Fibroblast of mammary gland (primary cell): Measurements from ENCODE around the gene TMEM126B.

ENCODE experiments used
- DNase-seq: peaks from one replicate; pipeline ENCODE4 v3.0.0-alpha.2; 2010; ENCODE audit warnings: low read depth
- H3K4me3 ChIP-seq: 2 replicates; pipeline ENCODE4 v1.5.1; 2011; ENCODE audit warnings: low read depth, mild to moderate bottlenecking, low read length, moderate library complexity; ENCODE audit not compliant: control insufficient read depth
- TF ChIP-seq, protein P1 (sequence below): conservative IDR thresholded peaks from 2 replicates; pipeline ENCODE4 v1.5.1; 2011; ENCODE audit warnings: low read depth, low read length, inconsistent platforms; ENCODE audit not compliant: control insufficient read depth, insufficient read depth

The TMEM126B gene

DNA sequence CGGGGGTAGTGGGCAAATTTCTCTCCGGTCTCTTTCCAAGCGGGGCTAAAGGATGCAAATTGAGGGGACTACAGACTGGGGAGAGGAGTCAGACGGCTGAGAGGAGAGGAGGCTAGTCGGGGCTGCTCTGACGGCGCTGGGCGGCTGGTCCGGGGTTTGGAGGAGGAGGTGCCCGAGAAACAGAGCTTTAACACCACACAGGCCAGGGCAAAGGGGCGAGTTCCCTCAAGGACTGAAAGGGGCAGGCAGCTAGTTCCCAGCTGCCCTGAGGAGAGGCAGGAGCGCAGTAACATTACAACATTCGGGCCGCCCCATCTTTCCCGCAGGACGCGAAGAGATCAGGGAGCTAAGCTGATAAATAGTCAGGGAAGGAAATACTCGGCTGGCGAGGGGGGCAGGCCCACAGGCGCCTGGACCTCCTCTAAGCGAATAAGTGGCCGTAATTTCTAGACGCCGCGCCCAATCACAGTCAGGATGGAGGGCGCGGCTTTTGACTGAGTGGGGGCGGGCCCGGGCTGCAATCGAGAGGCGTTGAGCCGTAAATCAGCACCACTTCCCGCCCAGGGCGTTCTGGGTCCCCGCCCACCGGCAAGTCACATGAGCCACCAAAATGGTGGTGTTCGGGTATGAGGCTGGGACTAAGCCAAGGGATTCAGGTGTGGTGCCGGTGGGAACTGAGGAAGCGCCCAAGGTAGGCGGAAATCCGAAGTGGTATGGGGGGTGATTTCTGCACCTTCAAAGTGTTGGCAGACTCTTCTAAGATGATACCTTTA lies at the start of gene TMEM126B:
Gene TMEM126B (plus strand): TSS at position 596 of the 773 bp plus-strand sequence. CDS start 15 bp downstream, at position 611.
- peak; percentile 93 for DNase-seq
- H3K4me3 ChIP-seq, result peak within 1 kb of the TSS; percentile 86
- TF ChIP-seq, protein P1, sequence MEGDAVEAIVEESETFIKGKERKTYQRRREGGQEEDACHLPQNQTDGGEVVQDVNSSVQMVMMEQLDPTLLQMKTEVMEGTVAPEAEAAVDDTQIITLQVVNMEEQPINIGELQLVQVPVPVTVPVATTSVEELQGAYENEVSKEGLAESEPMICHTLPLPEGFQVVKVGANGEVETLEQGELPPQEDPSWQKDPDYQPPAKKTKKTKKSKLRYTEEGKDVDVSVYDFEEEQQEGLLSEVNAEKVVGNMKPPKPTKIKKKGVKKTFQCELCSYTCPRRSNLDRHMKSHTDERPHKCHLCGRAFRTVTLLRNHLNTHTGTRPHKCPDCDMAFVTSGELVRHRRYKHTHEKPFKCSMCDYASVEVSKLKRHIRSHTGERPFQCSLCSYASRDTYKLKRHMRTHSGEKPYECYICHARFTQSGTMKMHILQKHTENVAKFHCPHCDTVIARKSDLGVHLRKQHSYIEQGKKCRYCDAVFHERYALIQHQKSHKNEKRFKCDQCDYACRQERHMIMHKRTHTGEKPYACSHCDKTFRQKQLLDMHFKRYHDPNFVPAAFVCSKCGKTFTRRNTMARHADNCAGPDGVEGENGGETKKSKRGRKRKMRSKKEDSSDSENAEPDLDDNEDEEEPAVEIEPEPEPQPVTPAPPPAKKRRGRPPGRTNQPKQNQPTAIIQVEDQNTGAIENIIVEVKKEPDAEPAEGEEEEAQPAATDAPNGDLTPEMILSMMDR, result no peak

DNA sequence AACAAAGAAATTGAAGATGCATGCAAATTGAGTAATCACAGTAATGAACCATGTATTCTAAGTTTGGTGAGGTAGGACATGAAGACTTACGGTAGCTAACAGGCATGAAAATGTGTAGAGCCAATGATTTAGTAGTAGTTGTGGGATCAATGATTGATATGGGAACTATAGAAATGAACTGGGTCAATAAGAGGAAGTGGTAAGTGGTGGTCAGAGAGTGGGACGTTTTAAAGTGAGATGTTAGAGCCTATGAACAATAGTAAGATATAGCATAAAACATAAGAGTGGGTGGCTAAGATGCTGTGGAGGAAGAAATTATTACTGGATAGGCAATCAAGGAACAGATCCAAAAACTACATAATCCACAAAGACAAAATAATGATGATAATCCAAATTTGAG lies 46.3 kb upstream of the TMEM126B start:
- no peak for DNase-seq
- no peak overlapping the region for H3K4me3 ChIP-seq
- TF ChIP-seq, protein P1, result no peak

DNA sequence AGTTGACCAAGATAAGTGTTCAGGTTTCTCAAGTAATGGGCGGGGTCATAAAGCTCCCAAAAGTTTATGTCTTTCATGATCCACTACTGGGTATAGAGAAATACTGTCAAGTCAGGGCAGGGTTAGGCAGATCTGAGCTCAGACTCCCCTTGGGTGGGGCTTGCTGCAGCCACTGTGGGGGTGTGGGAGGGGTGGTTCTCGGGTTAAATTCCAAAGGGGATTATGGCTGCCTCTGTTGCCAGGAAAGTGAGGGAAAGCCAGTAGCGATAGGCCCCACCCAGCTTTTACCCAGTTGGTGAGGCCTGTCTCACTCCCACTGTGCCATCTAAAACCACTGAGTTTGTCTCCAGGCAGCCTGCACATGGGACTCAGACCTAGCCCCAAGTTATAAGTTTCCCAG lies 39.0 kb upstream of the TMEM126B start:
- H3K4me3 ChIP-seq, result no peak overlapping the region
- TF ChIP-seq, protein P1, result no peak
- DNase-seq, result no peak

DNA sequence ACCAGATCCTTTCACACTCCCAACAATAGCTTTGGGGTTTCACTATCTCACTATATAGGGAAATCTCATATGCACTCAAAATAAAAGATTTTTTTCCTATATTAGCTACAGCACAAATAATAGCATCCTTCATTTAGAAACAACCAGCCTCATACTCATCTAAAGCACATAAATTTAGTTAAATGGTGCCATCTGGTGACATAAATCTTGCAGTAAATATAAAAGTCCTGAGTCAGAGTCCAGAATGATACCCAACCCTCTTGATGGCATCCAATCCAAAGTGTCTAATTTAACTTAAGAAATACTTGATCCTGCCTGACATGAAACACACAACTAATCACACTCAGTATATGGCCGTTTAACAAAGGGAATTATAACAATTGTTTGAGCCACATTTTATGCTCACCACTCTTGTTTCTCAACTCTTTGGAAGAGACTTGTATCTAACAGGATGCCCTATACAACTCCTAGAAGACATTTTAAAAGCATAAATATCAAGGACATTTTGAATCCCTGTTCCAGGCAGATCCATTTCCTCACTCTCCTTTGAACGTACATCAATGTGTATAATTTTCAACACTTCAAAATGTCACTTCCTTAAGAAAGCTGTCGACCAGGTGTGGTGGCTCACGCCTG lies 37.4 kb upstream of the TMEM126B start:
- TF ChIP-seq, protein P1, result no peak
- H3K4me3 ChIP-seq, result no peak overlapping the region
- DNase-seq, result peak; percentile 51

DNA sequence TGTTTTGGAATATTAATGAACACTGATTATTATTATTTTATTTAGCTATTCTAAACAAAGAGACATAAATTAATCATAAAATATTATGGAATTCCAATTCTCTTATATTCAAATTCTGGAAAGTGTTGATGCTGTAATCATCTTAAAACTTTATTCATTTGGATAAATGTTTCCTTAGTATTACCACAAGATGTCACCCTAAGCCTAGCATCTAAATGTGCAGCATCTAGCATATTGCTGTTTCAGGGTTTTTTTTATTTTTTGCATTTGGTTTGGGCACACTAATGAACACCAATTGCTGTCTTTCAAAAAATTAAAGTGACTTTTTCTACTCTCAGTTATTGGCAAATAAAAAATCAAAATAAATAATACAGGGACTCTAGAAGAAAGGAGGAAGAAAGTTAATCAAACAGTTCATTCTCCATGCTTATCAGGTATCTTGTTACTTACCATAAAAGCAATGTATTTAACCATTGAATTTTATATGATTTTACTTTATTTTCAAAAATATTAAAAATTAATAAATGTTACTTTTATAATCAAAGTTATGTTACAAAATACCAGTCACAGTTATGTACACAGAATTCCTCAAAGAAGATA lies 33.0 kb upstream of the TMEM126B start:
- no peak overlapping the region for H3K4me3 ChIP-seq
- peak; percentile 68 for DNase-seq
- TF ChIP-seq, protein P1, result peak; percentile 59

DNA sequence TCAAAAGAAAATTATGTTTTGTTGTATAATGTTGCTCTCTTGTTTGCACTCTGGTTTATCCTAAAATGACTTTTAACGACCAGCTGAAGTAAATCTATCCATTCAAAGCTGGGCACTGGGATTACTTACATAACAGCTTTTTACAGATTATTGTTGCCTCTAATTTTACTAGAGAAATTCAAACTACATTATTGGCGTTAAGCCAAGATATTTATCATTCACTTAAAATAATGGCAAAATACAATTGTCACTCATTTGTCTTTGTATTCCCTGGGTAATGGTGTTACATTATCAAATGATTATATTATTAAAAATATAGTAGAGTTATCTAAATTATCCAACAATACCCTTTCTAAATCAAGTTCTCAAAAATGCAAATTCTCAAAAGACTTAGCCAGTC lies 31.5 kb upstream of the TMEM126B start:
- TF ChIP-seq, protein P1, result no peak
- DNase-seq, result no peak
- H3K4me3 ChIP-seq, result no peak overlapping the region
